Aorta (tissue), 5 donors: ENCODE measurements around the gene HYAL2. TPM values are rescaled to one million over a fixed set of nuclear protein-coding genes. Genes with fewer than 3 reads are reported as not detected.
A peak's percentile ranks its signal among the peaks of the same experiment; 100 is the strongest.

ENCODE experiments used
- ATAC-seq: fragments of 200-7000 bp; cut with Tn5 transposase; one replicate; pipeline ENCODE4 v1.9.1; 2022; ENCODE audit warnings: moderate library complexity; ENCODE audit not compliant: low FRiP score
- DNase-seq, 2 donors: peaks; one replicate each; pipeline ENCODE4 v3.0.0-alpha.2; 2020
- H3K27ac ChIP-seq, 2 donors: one replicate each; pipeline ENCODE4 v1.5.1; 2013; ENCODE audit warnings: low read length in 2 of 2, mild to moderate bottlenecking in 2 of 2, moderate library complexity in 2 of 2, control low read depth in 1 of 2, inconsistent platforms in 1 of 2, low read depth in 1 of 2
- H3K27me3 ChIP-seq, 2 donors: one replicate each; pipeline ENCODE4 v1.6.1; 2013; ENCODE audit warnings: control low read depth in 1 of 2, low read length in 1 of 2, mild to moderate bottlenecking in 1 of 2, moderate library complexity in 1 of 2; ENCODE audit not compliant: insufficient read depth in 2 of 2, control insufficient read depth in 1 of 2
- H3K36me3 ChIP-seq, 2 donors: one replicate each; pipeline ENCODE4 v1.6.1; 2013; ENCODE audit warnings: control low read depth in 1 of 2, low read length in 1 of 2, mild to moderate bottlenecking in 1 of 2; ENCODE audit not compliant: insufficient read depth in 2 of 2, control insufficient read depth in 1 of 2
- H3K4me1 ChIP-seq, 2 donors: one replicate each; pipeline ENCODE4 v1.6.1; 2013; ENCODE audit warnings: low read length in 2 of 2, control low read depth in 1 of 2, mild to moderate bottlenecking in 1 of 2, moderate library complexity in 1 of 2; ENCODE audit not compliant: insufficient read depth in 2 of 2, control insufficient read depth in 1 of 2
- H3K4me3 ChIP-seq, 2 donors: one replicate each; pipeline ENCODE4 v1.5.1; 2013; ENCODE audit warnings: low read length in 2 of 2, control low read depth in 1 of 2, mild to moderate bottlenecking in 1 of 2
- H3K9me3 ChIP-seq: one replicate; pipeline ENCODE4 v1.6.1; 2013; ENCODE audit warnings: mild to moderate bottlenecking, low read length; ENCODE audit not compliant: control insufficient read depth
- WGBS, 2 donors: extraction: QIAGEN DNeasy Blood & Tissue Kit; methylation state at CpG; one replicate each; pipeline ENCODE4 v1.1.7; 2013; 5-methylcytosine and 5-hydroxymethylcytosine counted together
- intact Hi-C, 2 donors: fragments of 100-400 bp; cut with DNase I; formaldehyde crosslinking; loops; one replicate each; pipeline versions ENCODE4 v1.14.2 to v1.15.0; 2022
- polyA plus RNA-seq, 2 donors: library from polyadenylated mRNA; stranded (reverse); fragments of 200-250 nt; gene quantifications; one replicate each; pipeline ENCODE4 v1.2.3, GENCODE V29; 2013
- total RNA-seq, 2 donors: library from RNA; stranded (reverse); fragmentation: NEBNext Ultra II Directional; extraction: Animal tissue kit (Norgen Biotek cat#: 25700); gene quantifications; one replicate each; pipeline ENCODE4 v1.2.1, GENCODE V29; 2021
- donor health status: healthy with polysubstance abuse.
- donor health status: Bipolar disorder and iron deficiency.
- donor health status: DM: no; HTN: no; CAD: no.
- donor health status: DM: no; HTN: no; CAD: no.
- donor health status: DM: yes; HTN: yes; CAD: no.

The HYAL2 gene
- total and polyA plus RNA-seq, 4 donors, result 5.6 to 71.2 (median 38.9) TPM

DNA sequence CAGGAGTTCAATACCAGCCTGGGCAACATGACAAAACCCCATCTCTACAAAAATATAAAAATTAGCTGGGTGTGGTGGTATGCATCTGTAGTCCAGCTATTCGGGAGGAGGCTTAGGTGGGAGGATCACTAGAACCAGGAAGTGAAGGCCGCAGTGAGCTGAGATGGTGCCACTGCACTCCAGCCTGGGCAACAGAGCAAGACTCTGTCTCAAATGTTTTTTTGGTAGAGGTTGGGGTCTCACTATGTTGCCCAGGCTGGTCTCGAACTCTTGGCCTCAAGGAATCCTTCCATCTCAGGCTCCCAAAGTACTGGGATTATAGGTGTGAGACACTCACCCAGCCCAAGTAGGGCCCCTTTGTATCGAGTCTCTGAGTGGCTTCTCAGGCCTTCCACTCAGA, 28.5 kb downstream of the HYAL2 start:
- 88 to 94% methylated on average over 4 of the region's 4 CpGs for WGBS, 2 donors
- intact Hi-C loops, result no loop called here
- ATAC-seq (no peak), DNase-seq (no peak)
- Histone ChIP-seq H3K27me3 (no peaks in the 10 kb centered on the region), H3K4me3 (no peak overlapping the region), H3K27ac (no peak overlapping the region), H3K4me1 (no peaks in the 10 kb centered on the region), H3K36me3 (no peaks in the 10 kb centered on the region), H3K9me3 (no peaks in the 10 kb centered on the region)

DNA sequence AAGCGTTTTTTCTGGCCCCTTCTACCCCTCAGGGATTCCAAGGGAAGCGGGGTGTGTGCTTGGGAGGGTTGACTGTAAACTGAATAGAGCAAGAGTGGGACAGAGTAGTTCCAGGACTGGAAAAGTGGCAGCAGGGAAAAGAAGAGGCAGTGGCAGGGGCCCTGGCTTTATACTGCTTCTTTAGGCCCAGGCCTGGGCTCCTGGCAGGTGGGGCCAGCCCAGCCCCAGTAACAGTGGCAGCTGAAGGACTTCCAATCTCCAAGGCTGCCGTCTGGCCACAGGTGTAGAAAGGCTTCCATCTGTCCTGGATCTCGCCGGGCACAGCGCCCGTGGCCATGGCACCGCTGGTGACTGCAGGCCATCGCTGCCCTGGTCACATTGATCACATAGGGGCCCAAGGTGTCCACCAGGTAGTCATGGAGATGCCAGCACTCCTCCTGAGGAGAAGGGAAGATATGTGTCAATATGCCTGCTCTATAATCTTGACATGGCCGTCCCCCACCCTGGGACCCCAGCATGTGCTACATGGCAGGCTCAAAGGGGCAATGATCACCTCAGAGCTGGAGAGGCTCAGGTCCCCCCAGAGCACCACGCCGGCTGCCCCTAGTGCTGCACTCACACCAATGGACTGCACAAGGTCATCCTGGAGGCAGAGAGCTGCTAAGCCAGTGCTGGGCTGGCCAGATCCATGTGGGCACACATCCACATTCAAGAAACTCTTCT, 29.3 kb downstream of the HYAL2 start:
- H3K27me3 ChIP-seq, result no peaks in the 10 kb centered on the region
- WGBS, 2 donors, result 70 to 71% methylated on average over 12 of the region's 12 CpGs
- H3K9me3 ChIP-seq, result no peaks in the 10 kb centered on the region
- ATAC-seq, result no peak
- no peaks in the 10 kb centered on the region for H3K4me1 ChIP-seq
- intact Hi-C loops, result no loop called here
- no peak overlapping the region for H3K4me3 ChIP-seq
- H3K27ac ChIP-seq, result peak overlapping the region in 1 of 2 donors; percentile 87
- DNase-seq, result peak in 1 of 2 donors; percentile 55
- peaks cover 0 to 2% of the 10 kb centered on the region in 2 donors for H3K36me3 ChIP-seq

DNA sequence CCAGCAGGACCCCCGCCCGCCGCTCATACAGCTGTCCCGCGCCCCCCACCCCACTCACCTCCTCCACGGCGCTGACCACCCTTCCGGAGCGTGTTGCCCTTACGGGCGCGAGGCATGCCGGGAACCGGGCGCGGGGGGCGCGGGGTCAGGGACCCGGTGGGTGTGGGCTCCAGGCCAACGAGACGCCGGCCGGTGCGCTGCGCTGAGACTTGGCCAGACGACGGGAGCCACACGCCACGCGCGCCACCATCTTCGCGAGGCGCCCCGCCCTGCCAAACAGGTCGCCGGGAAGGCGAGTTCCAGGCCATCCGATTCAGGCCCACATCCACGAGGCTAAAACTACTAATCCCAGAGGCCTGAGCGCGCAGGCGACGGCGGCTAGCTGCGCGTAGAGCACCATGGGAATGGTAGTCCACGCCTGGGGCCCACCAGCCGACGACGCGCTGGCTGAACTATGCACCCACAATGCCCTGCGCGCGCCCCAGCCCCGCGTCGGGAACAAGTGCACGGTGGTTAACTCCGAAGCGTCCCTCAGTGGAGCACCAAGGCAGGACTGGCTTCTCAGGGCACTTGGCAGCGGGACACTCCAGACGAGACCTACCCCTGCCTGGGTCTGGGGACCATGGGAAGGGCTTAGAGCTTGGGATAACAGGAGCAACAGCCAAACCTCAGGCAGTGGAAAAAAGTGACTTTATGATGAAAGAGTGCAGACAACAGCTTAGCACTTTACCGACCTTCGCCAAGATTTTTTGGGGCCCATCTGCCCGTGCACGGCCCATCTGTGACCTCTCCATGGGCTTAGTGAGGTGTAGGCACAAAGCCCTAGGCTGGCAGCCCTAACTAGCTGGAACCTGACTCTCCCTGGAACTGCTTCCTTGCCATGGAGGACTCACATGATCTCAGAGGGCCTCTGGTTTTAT, 30.1 kb downstream of the HYAL2 start, which contains the start of gene IFRD2:
Gene IFRD2 (minus strand): TSS at position 271 of the 920 bp plus-strand sequence. CDS start 155 bp downstream, at position 116.
- intact Hi-C loops, result no loop called here
- WGBS, 2 donors, result 1% methylated on average over 65 to 67 of the region's 67 CpGs
- Histone ChIP-seq H3K27ac (peak within 1 kb of the TSS in 1 of 2 donors; percentile 87), H3K36me3 (peaks cover 0 to 2% of the 10 kb centered on the region in 2 donors), H3K9me3 (no peaks in the 10 kb centered on the region), H3K27me3 (no peaks in the 10 kb centered on the region), H3K4me3 (peak within 1 kb of the TSS; percentile 56 to 68), H3K4me1 (no peaks in the 10 kb centered on the region)
- DNase-seq (peak; percentile 99), ATAC-seq (peak; percentile 97)

DNA sequence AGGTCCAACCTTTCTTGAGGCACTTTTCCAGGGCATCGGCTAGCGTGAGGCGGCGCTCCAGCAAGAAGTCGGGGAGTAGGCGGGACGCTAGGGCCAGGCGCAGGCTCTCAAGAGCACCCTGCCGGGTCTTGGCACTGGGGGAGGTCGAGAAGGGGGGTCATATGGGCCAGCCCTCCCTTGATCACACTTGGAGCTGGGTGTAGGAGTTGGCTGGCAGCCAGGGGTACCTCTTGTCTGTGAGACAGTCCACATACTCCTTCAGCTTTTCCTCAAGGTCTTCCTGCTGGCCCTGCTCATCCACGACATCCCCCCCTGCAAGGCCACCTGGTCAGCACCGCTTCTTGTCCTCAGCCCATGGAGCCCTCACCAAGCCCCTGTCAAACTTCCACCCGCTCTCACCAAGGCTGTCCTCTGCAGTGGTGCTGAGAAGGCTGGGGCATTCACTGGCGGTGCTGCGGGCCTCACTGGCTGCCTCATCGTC, 32.3 kb downstream of the HYAL2 start:
- peaks cover 0 to 2% of the 10 kb centered on the region in 2 donors for H3K36me3 ChIP-seq
- H3K27ac ChIP-seq, result no peak overlapping the region
- DNase-seq, result peak; percentile 56 to 77
- no peak overlapping the region for H3K4me3 ChIP-seq
- 91 to 92% methylated on average over 16 of the region's 16 CpGs for WGBS, 2 donors
- no peaks in the 10 kb centered on the region for H3K9me3 ChIP-seq
- intact Hi-C loops, result no loop called here
- H3K27me3 ChIP-seq, result no peaks in the 10 kb centered on the region
- no peaks in the 10 kb centered on the region for H3K4me1 ChIP-seq
- no peak for ATAC-seq

DNA sequence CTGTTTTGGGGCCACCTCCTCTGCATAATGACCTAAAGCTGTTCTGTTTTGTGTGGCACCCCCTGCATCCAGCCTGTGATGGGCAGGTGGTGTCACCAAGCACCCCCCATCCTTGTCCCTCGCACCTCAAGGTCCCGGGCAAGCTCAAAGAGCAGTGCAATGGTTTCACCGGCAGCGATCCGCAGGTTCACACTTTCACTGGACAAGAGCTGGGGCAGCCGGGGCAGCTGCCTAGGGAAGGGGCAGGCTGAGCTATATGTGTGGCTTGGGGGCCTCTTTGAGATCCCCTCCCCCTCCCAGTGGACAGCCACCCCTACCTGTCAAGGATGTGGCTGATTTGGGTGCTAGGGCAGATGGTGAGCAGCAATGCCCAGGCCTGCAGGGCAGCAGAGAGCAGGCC, 33.4 kb downstream of the HYAL2 start:
- intact Hi-C loops, result no loop called here
- no peaks in the 10 kb centered on the region for H3K27me3 ChIP-seq
- WGBS, 2 donors, result 93 to 94% methylated on average over 6 of the region's 6 CpGs
- ATAC-seq (no peak), DNase-seq (no peak)
- no peak overlapping the region for H3K27ac ChIP-seq
- H3K36me3 ChIP-seq, result peaks cover 0 to 2% of the 10 kb centered on the region in 2 donors
- H3K4me3 ChIP-seq, result no peak overlapping the region
- H3K9me3 ChIP-seq, result no peaks in the 10 kb centered on the region
- H3K4me1 ChIP-seq, result no peaks in the 10 kb centered on the region

DNA sequence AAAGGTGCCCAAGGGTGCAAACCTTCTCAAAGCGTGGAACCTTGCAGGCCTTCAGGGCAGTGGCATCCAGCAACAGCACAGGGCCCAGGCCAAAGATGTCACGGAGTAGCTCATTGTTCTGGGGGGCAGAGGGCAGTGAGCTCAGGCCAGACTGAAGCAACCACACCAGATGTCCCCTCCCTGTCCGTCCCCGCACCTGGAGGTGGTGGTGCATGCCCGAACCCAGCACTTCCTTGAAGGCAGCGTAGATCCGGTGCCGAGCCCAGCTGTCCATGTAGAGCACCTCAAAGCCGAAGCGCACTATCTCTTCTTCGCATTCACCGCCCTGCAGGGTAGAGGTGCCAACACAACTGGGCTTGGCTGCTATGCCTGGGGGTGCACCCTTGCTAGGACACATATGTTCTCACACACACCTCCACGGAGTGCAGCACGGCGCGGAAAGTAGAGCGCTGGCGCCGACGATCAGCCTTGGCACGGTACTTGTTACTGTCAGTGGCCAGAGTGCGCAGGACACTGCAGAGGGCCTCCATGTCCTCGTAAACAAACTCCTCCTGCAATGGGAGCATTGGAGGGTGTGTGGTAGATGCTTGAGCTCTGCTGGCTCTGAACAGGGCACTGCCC, 34.0 kb downstream of the HYAL2 start:
- intact Hi-C loops, result no loop called here
- H3K9me3 ChIP-seq, result no peaks in the 10 kb centered on the region
- 92 to 94% methylated on average over 23 of the region's 23 CpGs for whole genome bisulfite sequencing, 2 donors
- ATAC-seq (no peak), DNase-seq (no peak)
- H3K36me3 ChIP-seq, result peaks cover 0 to 2% of the 10 kb centered on the region in 2 donors
- H3K27ac ChIP-seq, result no peak overlapping the region
- H3K27me3 ChIP-seq, result no peaks in the 10 kb centered on the region
- H3K4me3 ChIP-seq, result no peak overlapping the region
- H3K4me1 ChIP-seq, result no peaks in the 10 kb centered on the region

DNA sequence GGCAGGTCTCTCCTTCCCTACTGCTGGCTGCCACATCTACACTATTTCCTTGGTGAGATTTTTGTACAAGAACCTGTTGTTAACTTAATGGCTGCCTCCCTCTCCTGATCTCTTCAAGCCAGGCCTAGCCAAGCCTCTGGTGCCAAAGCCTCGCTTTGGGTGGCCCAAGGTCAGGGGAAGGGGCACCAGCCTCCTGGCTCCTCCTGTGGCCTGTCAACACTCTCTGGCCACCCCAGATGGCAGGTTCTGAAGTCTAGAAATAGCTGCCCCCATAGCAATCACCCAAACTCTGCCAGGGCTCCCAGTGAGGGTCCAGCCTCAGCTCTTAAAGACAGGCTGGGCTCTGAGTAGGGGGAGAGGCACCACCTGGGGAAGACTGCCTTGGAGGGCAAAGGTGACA, 35.3 kb downstream of the HYAL2 start:
- no peak for DNase-seq
- no peaks in the 10 kb centered on the region for H3K4me1 ChIP-seq
- peaks cover 0 to 2% of the 10 kb centered on the region in 2 donors for H3K36me3 ChIP-seq
- no peak overlapping the region for H3K4me3 ChIP-seq
- WGBS, 2 donors, result 91 to 100% methylated on average over 1 of the region's 1 CpG
- no peak for ATAC-seq
- no peaks in the 10 kb centered on the region for H3K27me3 ChIP-seq
- no peaks in the 10 kb centered on the region for H3K9me3 ChIP-seq
- no peak overlapping the region for H3K27ac ChIP-seq
- intact Hi-C loops, result no loop called here

DNA sequence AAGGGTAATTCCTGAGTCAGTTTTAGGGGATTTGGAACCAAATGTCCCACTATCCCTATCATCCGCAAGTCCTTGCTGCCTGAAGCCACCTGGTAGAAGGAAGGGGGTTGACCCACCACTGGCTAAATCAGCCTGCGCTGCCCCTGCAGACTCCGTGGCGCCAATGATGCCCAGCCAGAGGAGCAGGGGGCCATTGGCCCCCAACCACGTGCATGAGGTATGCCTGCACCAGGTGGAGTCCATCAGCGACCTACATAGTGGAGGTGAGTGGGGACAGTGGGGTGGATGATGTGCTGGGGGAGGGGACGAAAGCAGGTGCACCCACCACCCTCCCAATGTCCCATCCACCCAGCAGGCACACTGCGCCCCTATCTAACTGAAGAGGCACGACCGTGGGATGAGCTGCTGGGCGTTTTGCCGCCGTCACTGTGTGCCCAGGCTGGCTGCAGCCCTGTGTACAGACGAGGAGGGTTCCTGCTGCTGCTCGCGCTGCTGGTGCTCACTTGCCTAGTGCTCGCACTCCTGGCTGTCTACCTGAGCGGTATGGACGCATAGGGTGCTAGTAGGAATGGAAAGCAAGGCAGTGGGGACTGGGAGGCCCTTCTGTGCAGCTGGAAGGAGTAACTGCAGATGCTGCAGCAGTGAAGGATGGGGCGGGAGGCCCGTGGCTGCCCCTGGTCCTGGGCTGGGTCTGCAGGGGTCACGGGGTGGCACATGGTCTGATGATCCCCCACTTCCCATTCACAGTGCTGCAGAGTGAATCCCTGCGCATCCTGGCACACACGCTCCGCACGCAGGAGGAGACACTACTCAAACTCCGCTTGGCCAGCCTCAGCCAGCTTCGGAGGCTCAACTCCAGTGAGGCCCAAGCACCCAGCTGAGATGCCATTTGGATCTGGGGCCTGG, 36.0 kb downstream of the HYAL2 start:
- Histone ChIP-seq H3K4me3 (no peak overlapping the region), H3K4me1 (no peaks in the 10 kb centered on the region), H3K9me3 (no peaks in the 10 kb centered on the region), H3K36me3 (peaks cover 0 to 2% of the 10 kb centered on the region in 2 donors), H3K27me3 (no peaks in the 10 kb centered on the region), H3K27ac (no peak overlapping the region)
- ATAC-seq (no peak), DNase-seq (no peak)
- intact Hi-C loops, result no loop called here
- WGBS, 2 donors, result 85 to 88% methylated on average over 28 of the region's 28 CpGs
